ENCODE measurements around the gene RAP1A.
A peak's percentile ranks its signal among the peaks of the same experiment; 100 is the strongest.
"Not testable (repeated sequence)": the region's sequence is repeated elsewhere in the genome, so short reads cannot be mapped to it uniquely, and the experiment has no call there.

Gene RAP1A

GRCh38 chr1:111742292-111742691 is 122.7 kb downstream of the RAP1A start:
- not testable (repeated sequence) for H2BK5ac ChIP-seq (ENCODE audit: low read depth, low read length, poor library complexity, severe bottlenecking); H3K27ac ChIP-seq (ENCODE audit: low read length, poor library complexity, severe bottlenecking); H2BK15ac ChIP-seq (ENCODE audit: low read depth, poor library complexity, severe bottlenecking); H3K4ac ChIP-seq (ENCODE audit: low read depth in 1 of 2, low read length in 2 of 2); DNase-seq; H4K91ac ChIP-seq (ENCODE audit: low read length); H3K79me1 ChIP-seq (replicated peaks; ENCODE audit: low read length, poor library complexity, severe bottlenecking); H3K36me3 ChIP-seq (ENCODE audit: control insufficient read depth in 1 of 2, insufficient read depth in 2 of 2, low read depth in 1 of 2, low read length in 2 of 2); H3K27me3 ChIP-seq (ENCODE audit: control insufficient read depth in 1 of 2, insufficient read depth in 1 of 2, low read length in 2 of 2); H3K9me3 ChIP-seq (ENCODE audit: control insufficient read depth, low read length); H3K14ac ChIP-seq (ENCODE audit: low read length in 2 of 2); H2AFZ ChIP-seq (ENCODE audit: low read depth, low read length); H2AK5ac ChIP-seq (ENCODE audit: low read length, severe bottlenecking); H2BK120ac ChIP-seq (ENCODE audit: low read depth, low read length); H3K4me2 ChIP-seq (ENCODE audit: low read length, poor library complexity, severe bottlenecking); H4K8ac ChIP-seq (ENCODE audit: low read length); H3K4me3 ChIP-seq (ENCODE audit: insufficient read depth in 1 of 2, low read depth in 1 of 2, low read length in 2 of 2); H2BK12ac ChIP-seq (ENCODE audit: low read length in 2 of 2); H3K23ac ChIP-seq (ENCODE audit: low read length in 2 of 2)
- peak overlapping the region; percentile 78 for H3K9ac ChIP-seq (ENCODE audit: low read length)
- H3K4me1 ChIP-seq (ENCODE audit: control insufficient read depth, insufficient read depth, low read depth, low read length): peaks cover 19% of the 10 kb centered on the region
- WGBS: 84% methylated on average over 9 of the region's 14 CpGs
- H3K18ac ChIP-seq (ENCODE audit: low read depth in 1 of 2, low read length in 2 of 2): peak overlapping the region in 1 of 2 experiments; percentile 30

GRCh38 chr1:111742938-111743549 is 123.5 kb downstream of the RAP1A start:
- peak overlapping the region in 1 of 2 experiments; percentile 75 for H3K4ac ChIP-seq (ENCODE audit: low read depth in 1 of 2, low read length in 2 of 2)

GRCh38 chr1:111743679-111744101 is 124.1 kb downstream of the RAP1A start:
- Histone ChIP-seq H3K9ac (ENCODE audit: low read length) (peak overlapping the region; percentile 67), H2AFZ (ENCODE audit: low read depth, low read length) (no peak overlapping the region), H3K4me1 (ENCODE audit: control insufficient read depth, insufficient read depth, low read depth, low read length) (peaks cover 12% of the 10 kb centered on the region), H2BK5ac (ENCODE audit: low read depth, low read length, poor library complexity, severe bottlenecking) (no peak overlapping the region), H3K9me3 (ENCODE audit: control insufficient read depth, low read length) (no peaks in the 10 kb centered on the region), H3K4me3 (ENCODE audit: insufficient read depth in 1 of 2, low read depth in 1 of 2, low read length in 2 of 2) (no peak overlapping the region), H2AK5ac (ENCODE audit: low read length, severe bottlenecking) (no peak overlapping the region), H3K36me3 (ENCODE audit: control insufficient read depth in 1 of 2, insufficient read depth in 2 of 2, low read depth in 1 of 2, low read length in 2 of 2) (no peaks in the 10 kb centered on the region), H3K4me2 (ENCODE audit: low read length, poor library complexity, severe bottlenecking) (no peak overlapping the region), H3K4ac (ENCODE audit: low read depth in 1 of 2, low read length in 2 of 2) (no peak overlapping the region), H3K27ac (ENCODE audit: low read length, poor library complexity, severe bottlenecking) (peak overlapping the region; percentile 54), H3K14ac (ENCODE audit: low read length in 2 of 2) (no peak overlapping the region), H2BK12ac (ENCODE audit: low read length in 2 of 2) (peak overlapping the region; percentile 8 to 34), H2BK15ac (ENCODE audit: low read depth, poor library complexity, severe bottlenecking) (no peak overlapping the region), H3K23ac (ENCODE audit: low read length in 2 of 2) (no peak overlapping the region), H3K27me3 (ENCODE audit: control insufficient read depth in 1 of 2, insufficient read depth in 1 of 2, low read length in 2 of 2) (no peaks in the 10 kb centered on the region), H3K79me1 (replicated peaks; ENCODE audit: low read length, poor library complexity, severe bottlenecking) (no peaks in the 10 kb centered on the region), H4K91ac (ENCODE audit: low read length) (no peak overlapping the region), H2BK120ac (ENCODE audit: low read depth, low read length) (no peak overlapping the region), H4K8ac (ENCODE audit: low read length) (no peak overlapping the region), H3K18ac (ENCODE audit: low read depth in 1 of 2, low read length in 2 of 2) (peak overlapping the region in 1 of 2 experiments; percentile 55)
- peak; percentile 84 for DNase-seq
- WGBS: 0% methylated on average over 2 of the region's 3 CpGs

More at GRCh38 chr1:111742938-111743549, 123.5 kb downstream of the RAP1A start:
- Histone ChIP-seq H2BK12ac (ENCODE audit: low read length in 2 of 2) (peak overlapping the region; percentile 34 to 93), H3K27ac (ENCODE audit: low read length, poor library complexity, severe bottlenecking) (peak overlapping the region; percentile 31), H3K4me2 (ENCODE audit: low read length, poor library complexity, severe bottlenecking) (no peak overlapping the region), H3K9ac (ENCODE audit: low read length) (peak overlapping the region; percentile 78), H3K4me1 (ENCODE audit: control insufficient read depth, insufficient read depth, low read depth, low read length) (peaks cover 15% of the 10 kb centered on the region), H2AFZ (ENCODE audit: low read depth, low read length) (no peak overlapping the region), H3K14ac (ENCODE audit: low read length in 2 of 2) (no peak overlapping the region), H3K27me3 (ENCODE audit: control insufficient read depth in 1 of 2, insufficient read depth in 1 of 2, low read length in 2 of 2) (no peaks in the 10 kb centered on the region), H2AK5ac (ENCODE audit: low read length, severe bottlenecking) (peak overlapping the region; percentile 50), H3K9me3 (ENCODE audit: control insufficient read depth, low read length) (no peaks in the 10 kb centered on the region), H4K8ac (ENCODE audit: low read length) (no peak overlapping the region), H2BK120ac (ENCODE audit: low read depth, low read length) (no peak overlapping the region), H3K79me1 (replicated peaks; ENCODE audit: low read length, poor library complexity, severe bottlenecking) (no peaks in the 10 kb centered on the region), H3K4me3 (ENCODE audit: insufficient read depth in 1 of 2, low read depth in 1 of 2, low read length in 2 of 2) (no peak overlapping the region), H2BK15ac (ENCODE audit: low read depth, poor library complexity, severe bottlenecking) (no peak overlapping the region), H3K23ac (ENCODE audit: low read length in 2 of 2) (no peak overlapping the region), H4K91ac (ENCODE audit: low read length) (peak overlapping the region; percentile 15), H2BK5ac (ENCODE audit: low read depth, low read length, poor library complexity, severe bottlenecking) (no peak overlapping the region), H3K36me3 (ENCODE audit: control insufficient read depth in 1 of 2, insufficient read depth in 2 of 2, low read depth in 1 of 2, low read length in 2 of 2) (no peaks in the 10 kb centered on the region), H3K18ac (ENCODE audit: low read depth in 1 of 2, low read length in 2 of 2) (peak overlapping the region in 1 of 2 experiments; percentile 84)
- 79% methylated on average over 3 of the region's 5 CpGs for WGBS
- peak; percentile 86 for DNase-seq

GRCh38 chr1:111745675-111746613 is 126.4 kb downstream of the RAP1A start:
- H3K27ac ChIP-seq (ENCODE audit: low read length, poor library complexity, severe bottlenecking): no peak overlapping the region
- H3K9ac ChIP-seq (ENCODE audit: low read length): peak overlapping the region; percentile 7
- H2AK5ac ChIP-seq (ENCODE audit: low read length, severe bottlenecking): no peak overlapping the region
- no peak overlapping the region for H3K23ac ChIP-seq (ENCODE audit: low read length in 2 of 2)
- H3K14ac ChIP-seq (ENCODE audit: low read length in 2 of 2): no peak overlapping the region
- no peak overlapping the region for H2BK15ac ChIP-seq (ENCODE audit: low read depth, poor library complexity, severe bottlenecking)
- H2BK120ac ChIP-seq (ENCODE audit: low read depth, low read length): no peak overlapping the region
- H3K4me3 ChIP-seq (ENCODE audit: insufficient read depth in 1 of 2, low read depth in 1 of 2, low read length in 2 of 2): no peak overlapping the region
- H3K4me1 ChIP-seq (ENCODE audit: control insufficient read depth, insufficient read depth, low read depth, low read length): peaks cover 12% of the 10 kb centered on the region
- no peak overlapping the region for H4K8ac ChIP-seq (ENCODE audit: low read length)
- no peak overlapping the region for H2BK5ac ChIP-seq (ENCODE audit: low read depth, low read length, poor library complexity, severe bottlenecking)
- no peak overlapping the region for H4K91ac ChIP-seq (ENCODE audit: low read length)
- no peaks in the 10 kb centered on the region for H3K27me3 ChIP-seq (ENCODE audit: control insufficient read depth in 1 of 2, insufficient read depth in 1 of 2, low read length in 2 of 2)
- DNase-seq: no peak
- H3K4ac ChIP-seq (ENCODE audit: low read depth in 1 of 2, low read length in 2 of 2): no peak overlapping the region
- no peak overlapping the region for H2AFZ ChIP-seq (ENCODE audit: low read depth, low read length)
- WGBS: 96% methylated on average over 9 of the region's 9 CpGs
- H3K79me1 ChIP-seq (replicated peaks; ENCODE audit: low read length, poor library complexity, severe bottlenecking): no peaks in the 10 kb centered on the region
- no peak overlapping the region for H2BK12ac ChIP-seq (ENCODE audit: low read length in 2 of 2)
- H3K36me3 ChIP-seq (ENCODE audit: control insufficient read depth in 1 of 2, insufficient read depth in 2 of 2, low read depth in 1 of 2, low read length in 2 of 2): no peaks in the 10 kb centered on the region
- no peaks in the 10 kb centered on the region for H3K9me3 ChIP-seq (ENCODE audit: control insufficient read depth, low read length)
- H3K18ac ChIP-seq (ENCODE audit: low read depth in 1 of 2, low read length in 2 of 2): no peak overlapping the region
- H3K4me2 ChIP-seq (ENCODE audit: low read length, poor library complexity, severe bottlenecking): no peak overlapping the region

Data from mesenchymal stem cell (in vitro differentiated cells and primary cell).